Brain microvascular endothelial cell (primary cell): ENCODE data around the gene ADGRV1.
A peak's percentile ranks its signal among the peaks of the same experiment; 100 is the strongest.

Source experiments
- DNase-seq: peaks from one replicate; pipeline ENCODE4 v3.0.0-alpha.2; 2020
- H3K27ac ChIP-seq: fragments of 250-450 bp; sonication (Bioruptor Pico); 2 replicates; pipeline ENCODE4 v1.5.1; 2020; ENCODE audit warnings: mild to moderate bottlenecking, moderate library complexity
- H3K27me3 ChIP-seq: fragments of 250-450 bp; sonication (Bioruptor Pico); replicated peaks from 2 replicates; pipeline ENCODE4 v1.5.1; 2020; ENCODE audit warnings: mild to moderate bottlenecking
- H3K36me3 ChIP-seq: fragments of 250-450 bp; sonication (Bioruptor Pico); replicated peaks from 2 replicates; pipeline ENCODE4 v1.5.1; 2020; ENCODE audit warnings: mild to moderate bottlenecking
- H3K4me3 ChIP-seq: 2 replicates; pipeline ENCODE4 v1.5.1; 2011; ENCODE audit warnings: low read depth, mild to moderate bottlenecking, control low read depth, low read length, moderate library complexity
- in situ Hi-C: cut with HindIII; loops from 2 replicates; pipeline ENCODE4 v1.10.0; 2017; ENCODE audit warnings: low sequenced_read_pairs, low pct_ligation_motif_present
- TF ChIP-seq, protein P1 (sequence below): IDR thresholded peaks from 2 replicates; pipeline ENCODE4 v1.5.1; 2011; ENCODE audit warnings: low read depth, mild to moderate bottlenecking, moderate library complexity, low read length, control low read depth, inconsistent platforms; ENCODE audit errors: missing control alignments

ADGRV1 gene

DNA sequence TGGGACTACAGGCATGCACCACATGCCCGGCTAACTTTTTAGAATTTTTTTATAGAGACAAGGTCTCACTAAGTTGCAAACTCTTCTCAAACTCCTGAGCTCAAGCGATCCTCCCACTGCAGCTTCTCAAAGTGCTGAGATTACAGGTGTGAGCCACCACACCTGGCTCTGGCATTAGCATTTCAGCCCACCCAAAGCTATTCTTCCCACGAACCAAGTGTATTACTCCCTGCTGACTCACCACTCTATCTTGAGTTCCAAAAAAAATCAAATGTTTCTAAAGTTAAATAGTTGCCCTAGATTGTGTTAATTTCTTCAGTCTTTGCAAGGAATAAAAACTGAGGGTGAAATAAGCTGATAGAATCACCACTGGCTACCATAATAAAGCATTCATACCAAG lies 619.0 kb downstream of the ADGRV1 start:
- H3K27me3 ChIP-seq: no peaks in the 10 kb centered on the region
- in situ Hi-C loops: no loop called here
- TF ChIP-seq, protein P1, sequence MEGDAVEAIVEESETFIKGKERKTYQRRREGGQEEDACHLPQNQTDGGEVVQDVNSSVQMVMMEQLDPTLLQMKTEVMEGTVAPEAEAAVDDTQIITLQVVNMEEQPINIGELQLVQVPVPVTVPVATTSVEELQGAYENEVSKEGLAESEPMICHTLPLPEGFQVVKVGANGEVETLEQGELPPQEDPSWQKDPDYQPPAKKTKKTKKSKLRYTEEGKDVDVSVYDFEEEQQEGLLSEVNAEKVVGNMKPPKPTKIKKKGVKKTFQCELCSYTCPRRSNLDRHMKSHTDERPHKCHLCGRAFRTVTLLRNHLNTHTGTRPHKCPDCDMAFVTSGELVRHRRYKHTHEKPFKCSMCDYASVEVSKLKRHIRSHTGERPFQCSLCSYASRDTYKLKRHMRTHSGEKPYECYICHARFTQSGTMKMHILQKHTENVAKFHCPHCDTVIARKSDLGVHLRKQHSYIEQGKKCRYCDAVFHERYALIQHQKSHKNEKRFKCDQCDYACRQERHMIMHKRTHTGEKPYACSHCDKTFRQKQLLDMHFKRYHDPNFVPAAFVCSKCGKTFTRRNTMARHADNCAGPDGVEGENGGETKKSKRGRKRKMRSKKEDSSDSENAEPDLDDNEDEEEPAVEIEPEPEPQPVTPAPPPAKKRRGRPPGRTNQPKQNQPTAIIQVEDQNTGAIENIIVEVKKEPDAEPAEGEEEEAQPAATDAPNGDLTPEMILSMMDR: no peak
- no peaks in the 10 kb centered on the region for H3K36me3 ChIP-seq
- no peak overlapping the region for H3K4me3 ChIP-seq
- no peak for DNase-seq
- H3K27ac ChIP-seq: no peak overlapping the region

GRCh38 chr5:91178461-91178860 lies 619.9 kb downstream of the ADGRV1 start:
- no peaks in the 10 kb centered on the region for H3K27me3 ChIP-seq
- DNase-seq: no peak
- TF ChIP-seq, protein P1: no peak
- in situ Hi-C loops: no loop called here
- H3K27ac ChIP-seq: no peak overlapping the region
- no peaks in the 10 kb centered on the region for H3K36me3 ChIP-seq
- H3K4me3 ChIP-seq: no peak overlapping the region

DNA sequence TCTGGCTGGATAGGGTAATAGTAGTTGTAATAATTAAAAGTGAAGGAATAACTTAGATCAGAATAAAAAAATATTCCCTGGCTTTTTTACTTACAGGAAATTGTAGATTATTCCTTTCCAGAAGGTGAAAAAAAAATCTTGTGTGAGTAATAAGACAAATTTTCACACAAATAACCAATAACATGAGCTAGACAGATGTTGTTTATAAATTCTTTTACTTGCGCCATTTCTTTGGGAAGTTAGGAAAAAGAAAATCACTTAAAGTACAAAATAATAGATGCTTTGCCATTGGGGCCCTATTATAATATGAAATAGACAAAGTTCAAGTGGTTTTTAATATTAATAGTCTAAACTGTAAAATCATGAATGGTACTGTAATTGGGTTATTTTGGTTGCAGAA lies 620.4 kb downstream of the ADGRV1 start:
- DNase-seq: no peak
- no peak overlapping the region for H3K27ac ChIP-seq
- TF ChIP-seq, protein P1: no peak
- no peaks in the 10 kb centered on the region for H3K36me3 ChIP-seq
- no peak overlapping the region for H3K4me3 ChIP-seq
- in situ Hi-C loops: no loop called here
- H3K27me3 ChIP-seq: no peaks in the 10 kb centered on the region

- TF ChIP-seq, protein P1: no peak
- Histone ChIP-seq H3K27ac (no peak overlapping the region), H3K27me3 (no peaks in the 10 kb centered on the region), H3K36me3 (no peaks in the 10 kb centered on the region), H3K4me3 (no peak overlapping the region)
- no peak for DNase-seq
- in situ Hi-C loops: no loop called here
These were observed 621.9 kb downstream of the ADGRV1 start for GRCh38 chr5:91180506-91180905.

DNA sequence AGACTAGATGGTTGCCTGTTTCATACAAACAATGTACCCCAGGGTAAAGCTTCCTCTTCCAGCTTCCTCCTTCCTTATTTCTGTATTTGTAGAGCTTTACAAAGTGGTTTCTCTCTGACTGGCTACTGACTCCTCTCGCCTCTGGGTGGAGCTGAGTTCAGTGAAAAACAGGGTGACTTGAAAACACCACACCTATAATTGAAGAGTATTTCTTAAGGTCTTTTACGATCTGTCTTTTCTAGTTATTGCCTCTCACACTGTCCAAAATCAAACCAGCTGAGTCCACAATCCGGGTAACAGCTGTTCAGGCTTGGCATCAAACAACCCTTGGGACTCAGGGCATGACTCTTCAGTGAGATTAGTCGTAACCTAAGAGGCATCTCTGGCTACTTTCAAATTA lies 624.2 kb downstream of the ADGRV1 start:
- Histone ChIP-seq H3K4me3 (no peak overlapping the region), H3K36me3 (no peaks in the 10 kb centered on the region), H3K27me3 (no peaks in the 10 kb centered on the region), H3K27ac (no peak overlapping the region)
- TF ChIP-seq, protein P1: peak; percentile 27
- in situ Hi-C loops: no loop called here
- no peak for DNase-seq

- TF ChIP-seq, protein P1: no peak
- no peaks in the 10 kb centered on the region for H3K36me3 ChIP-seq
- in situ Hi-C loops: no loop called here
- DNase-seq: no peak
- no peaks in the 10 kb centered on the region for H3K27me3 ChIP-seq
- H3K27ac ChIP-seq: no peak overlapping the region
- no peak overlapping the region for H3K4me3 ChIP-seq
These were observed 625.1 kb downstream of the ADGRV1 start for GRCh38 chr5:91183743-91184142.
